Mesothelial cell of epicardium (in vitro differentiated cells): Measurements from ENCODE around the gene SCAPER. TPM values are rescaled to one million over a fixed set of nuclear protein-coding genes. Genes with fewer than 3 reads are reported as not detected.

Experiments used
- DNase-seq, 2 experiments: peaks; one replicate each; pipeline ENCODE4 v3.0.0; 2021; ENCODE audit warnings: low spot score in 2 of 2; ENCODE audit not compliant: unreplicated experiment in 2 of 2
- H3K27ac Mint-ChIP-seq: 2 replicates; pipeline ENCODE4 v1.8.0; 2021; ENCODE audit warnings: mixed read lengths
- H3K27me3 Mint-ChIP-seq: 2 replicates; pipeline ENCODE4 v1.8.0; 2021; ENCODE audit warnings: low read depth, mixed read lengths
- H3K36me3 Mint-ChIP-seq: 2 replicates; pipeline ENCODE4 v1.8.0; 2021; ENCODE audit warnings: mixed read lengths
- H3K4me1 Mint-ChIP-seq: 2 replicates; pipeline ENCODE4 v1.8.0; 2021; ENCODE audit warnings: mixed read lengths
- H3K4me3 Mint-ChIP-seq: 2 replicates; pipeline ENCODE4 v1.8.0; 2021; ENCODE audit warnings: mild to moderate bottlenecking, moderate library complexity, mixed read lengths
- H3K9me3 Mint-ChIP-seq: 2 replicates; pipeline ENCODE4 v1.8.0; 2021; ENCODE audit warnings: mixed read lengths
- total RNA-seq: library from RNA; stranded (reverse); gene quantifications from 3 replicates; pipeline ENCODE4 v1.2.1, GENCODE V29; 2021
- TF ChIP-seq, protein P1 (sequence below): fragments of 200-600 bp; sonication (generic); IDR thresholded peaks from one replicate; pipeline ENCODE4 v1.5.0; 2021; ENCODE audit warnings: antibody characterized with exemption; ENCODE audit not compliant: unreplicated experiment

Gene SCAPER
- total RNA-seq, 1 donor from 2014 or later: 35.9 TPM

DNA sequence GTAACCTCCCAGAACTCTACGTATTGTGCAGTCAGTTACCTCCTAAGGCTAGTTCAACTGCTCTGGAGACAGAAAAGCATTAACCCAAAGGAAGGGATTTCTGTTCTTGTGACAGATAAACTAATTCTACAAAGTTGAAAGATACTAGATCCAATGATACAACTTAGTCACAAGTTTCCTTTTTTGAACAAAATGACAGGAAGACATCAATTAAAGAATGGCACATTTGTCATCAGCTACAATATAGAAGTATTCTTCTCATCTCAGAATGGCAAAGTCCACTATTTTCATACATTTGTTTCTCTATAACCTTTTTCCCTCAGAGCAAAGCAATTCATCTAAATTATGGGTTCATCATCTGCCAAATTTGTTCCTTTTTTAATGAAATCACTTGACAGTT is 524.9 kb downstream of the SCAPER start:
- Mint-ChIP-seq H3K4me1 (peaks cover 10% of the 10 kb centered on the region), H3K27me3 (no peaks in the 10 kb centered on the region)

DNA sequence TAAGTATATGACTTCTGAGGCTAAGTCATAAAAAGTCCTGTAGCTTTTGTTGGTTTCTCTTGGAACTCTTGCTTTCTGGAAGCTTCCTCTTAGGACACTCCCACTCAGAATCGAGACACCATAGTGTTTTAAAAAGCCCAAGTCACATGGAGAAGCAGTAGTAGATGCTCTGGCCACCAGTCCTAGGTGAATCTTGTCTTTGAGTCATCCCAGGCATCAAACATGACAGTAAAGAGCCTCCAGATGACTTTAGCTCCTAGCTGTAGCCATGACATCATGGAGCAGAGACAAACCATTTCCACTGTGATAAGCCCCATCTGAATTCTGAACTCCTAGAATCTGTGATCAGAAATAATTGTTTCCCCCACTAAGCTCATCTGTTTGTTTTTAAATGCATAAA is 526.4 kb downstream of the SCAPER start:
- Mint-ChIP-seq H3K9me3 (no peaks in the 10 kb centered on the region), H3K27me3 (no peaks in the 10 kb centered on the region), H3K27ac (no peak overlapping the region), H3K36me3 (peaks cover 4% of the 10 kb centered on the region), H3K4me1 (peaks cover 10% of the 10 kb centered on the region), H3K4me3 (no peak overlapping the region)
- DNase-seq: no peak
- TF ChIP-seq, protein P1, sequence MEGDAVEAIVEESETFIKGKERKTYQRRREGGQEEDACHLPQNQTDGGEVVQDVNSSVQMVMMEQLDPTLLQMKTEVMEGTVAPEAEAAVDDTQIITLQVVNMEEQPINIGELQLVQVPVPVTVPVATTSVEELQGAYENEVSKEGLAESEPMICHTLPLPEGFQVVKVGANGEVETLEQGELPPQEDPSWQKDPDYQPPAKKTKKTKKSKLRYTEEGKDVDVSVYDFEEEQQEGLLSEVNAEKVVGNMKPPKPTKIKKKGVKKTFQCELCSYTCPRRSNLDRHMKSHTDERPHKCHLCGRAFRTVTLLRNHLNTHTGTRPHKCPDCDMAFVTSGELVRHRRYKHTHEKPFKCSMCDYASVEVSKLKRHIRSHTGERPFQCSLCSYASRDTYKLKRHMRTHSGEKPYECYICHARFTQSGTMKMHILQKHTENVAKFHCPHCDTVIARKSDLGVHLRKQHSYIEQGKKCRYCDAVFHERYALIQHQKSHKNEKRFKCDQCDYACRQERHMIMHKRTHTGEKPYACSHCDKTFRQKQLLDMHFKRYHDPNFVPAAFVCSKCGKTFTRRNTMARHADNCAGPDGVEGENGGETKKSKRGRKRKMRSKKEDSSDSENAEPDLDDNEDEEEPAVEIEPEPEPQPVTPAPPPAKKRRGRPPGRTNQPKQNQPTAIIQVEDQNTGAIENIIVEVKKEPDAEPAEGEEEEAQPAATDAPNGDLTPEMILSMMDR: no peak

More for the DNA sequence above, 524.9 kb downstream of the SCAPER start:
- Mint-ChIP-seq H3K27ac (no peak overlapping the region), H3K36me3 (peaks cover under 1% of the 10 kb centered on the region), H3K9me3 (no peaks in the 10 kb centered on the region), H3K4me3 (no peak overlapping the region)
- TF ChIP-seq, protein P1: no peak
- DNase-seq: no peak

DNA sequence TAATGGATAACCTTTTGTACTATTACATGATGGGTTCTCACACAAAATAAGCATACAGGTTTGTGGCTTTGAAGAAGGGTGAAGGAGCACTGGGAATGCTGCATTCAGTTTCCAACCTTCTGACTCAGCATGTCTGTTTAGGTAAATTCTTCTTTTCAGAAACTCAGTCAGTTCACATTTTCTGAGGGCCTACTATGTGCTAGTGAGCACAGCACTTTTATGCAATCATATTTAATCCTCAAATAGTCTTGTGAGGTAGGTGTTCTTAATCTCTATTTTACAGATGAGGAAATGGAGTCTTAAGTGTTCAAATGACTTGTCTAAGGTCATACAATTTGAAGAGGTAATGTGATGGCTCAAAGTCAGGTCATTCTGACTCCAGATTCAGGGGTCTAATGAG is 527.4 kb downstream of the SCAPER start:
- H3K9me3 Mint-ChIP-seq: no peaks in the 10 kb centered on the region
- no peak overlapping the region for H3K4me3 Mint-ChIP-seq
- no peak overlapping the region for H3K27ac Mint-ChIP-seq
- peaks cover 10% of the 10 kb centered on the region for H3K4me1 Mint-ChIP-seq
- TF ChIP-seq, protein P1: no peak
- peaks cover 8% of the 10 kb centered on the region for H3K36me3 Mint-ChIP-seq
- no peaks in the 10 kb centered on the region for H3K27me3 Mint-ChIP-seq
- no peak for DNase-seq

DNA sequence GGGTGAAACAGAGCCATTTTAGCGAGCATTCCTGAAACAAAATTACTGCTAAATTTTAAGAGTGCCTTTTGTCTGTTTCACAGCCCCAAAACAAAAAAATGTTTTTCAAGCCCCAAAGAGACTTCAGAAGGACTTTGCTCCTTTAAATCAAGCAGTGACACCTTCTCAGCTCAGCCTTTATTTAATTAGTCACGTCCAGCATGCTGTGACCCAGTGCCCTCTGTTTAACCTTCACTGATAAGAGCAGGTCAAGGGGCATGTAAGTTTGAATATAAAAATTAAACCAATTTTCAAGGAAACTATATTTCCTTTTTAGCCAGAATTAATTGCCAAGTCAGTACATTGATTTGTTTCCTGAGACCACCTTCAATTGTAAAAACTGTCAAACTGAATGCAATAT is 527.9 kb downstream of the SCAPER start:
- no peaks in the 10 kb centered on the region for H3K27me3 Mint-ChIP-seq
- TF ChIP-seq, protein P1: no peak
- H3K27ac Mint-ChIP-seq: no peak overlapping the region
- peaks cover 12% of the 10 kb centered on the region for H3K36me3 Mint-ChIP-seq
- DNase-seq: no peak
- no peak overlapping the region for H3K4me3 Mint-ChIP-seq
- peaks cover 10% of the 10 kb centered on the region for H3K4me1 Mint-ChIP-seq
- H3K9me3 Mint-ChIP-seq: no peaks in the 10 kb centered on the region

DNA sequence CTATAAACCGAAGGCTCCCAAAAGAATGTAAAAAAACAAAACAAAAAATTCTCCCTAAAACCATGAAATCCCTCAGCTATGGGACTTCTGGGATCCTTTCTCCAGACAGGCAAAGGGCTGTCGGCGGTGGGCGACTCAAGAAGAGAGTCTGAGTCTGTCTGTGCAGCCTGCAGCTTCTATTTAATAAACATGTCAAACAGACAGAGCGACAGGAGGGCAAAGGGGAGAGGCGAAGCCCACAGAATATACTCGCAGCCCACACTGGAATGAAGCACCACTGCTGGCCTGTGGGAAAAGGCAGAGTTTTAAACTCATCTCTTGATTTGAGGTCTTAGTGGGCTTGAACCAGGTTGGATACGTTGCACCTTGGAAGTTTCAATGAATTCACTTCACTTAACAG is 528.3 kb downstream of the SCAPER start:
- DNase-seq: no peak
- Mint-ChIP-seq H3K4me3 (no peak overlapping the region), H3K27ac (no peak overlapping the region), H3K4me1 (peaks cover 10% of the 10 kb centered on the region), H3K9me3 (no peaks in the 10 kb centered on the region), H3K36me3 (peaks cover 16% of the 10 kb centered on the region), H3K27me3 (no peaks in the 10 kb centered on the region)
- TF ChIP-seq, protein P1: no peak

DNA sequence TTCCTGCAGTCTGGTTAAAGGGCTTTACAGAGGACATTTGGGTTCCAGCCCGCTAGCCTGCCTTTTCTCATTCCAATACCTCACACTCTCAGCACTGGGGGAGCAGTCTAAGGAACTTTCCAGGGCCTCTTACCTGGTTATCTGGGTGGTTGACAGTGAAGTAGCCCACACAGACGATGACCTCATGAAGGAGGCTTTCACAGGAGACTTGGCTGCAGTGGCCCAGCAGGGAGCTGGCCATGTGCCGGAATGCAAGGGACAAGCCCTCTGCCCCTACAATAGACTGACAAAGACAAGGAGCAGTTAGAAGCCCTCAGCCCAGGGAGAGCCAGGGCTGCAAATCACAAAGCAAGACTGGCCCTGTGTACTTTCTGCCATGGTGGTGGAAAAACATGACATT is 529.1 kb downstream of the SCAPER start:
- no peak for DNase-seq
- no peaks in the 10 kb centered on the region for H3K9me3 Mint-ChIP-seq

More for the DNA sequence above, 529.1 kb downstream of the SCAPER start:
- Mint-ChIP-seq H3K4me3 (no peak overlapping the region), H3K27me3 (no peaks in the 10 kb centered on the region), H3K4me1 (peaks cover 10% of the 10 kb centered on the region), H3K36me3 (peaks cover 16% of the 10 kb centered on the region), H3K27ac (no peak overlapping the region)
- TF ChIP-seq, protein P1: no peak
